Thyroid gland (tissue), 4 donors: Measurements from ENCODE around the gene TELO2. TPM values are rescaled to one million over a fixed set of nuclear protein-coding genes. Genes with fewer than 3 reads are reported as not detected.

Experiments used
- DNase-seq, 2 donors: peaks; one replicate each; pipeline ENCODE4 v3.0.0-alpha.2; 2019
- H3K27ac ChIP-seq, 3 donors: fragments of 200-600 bp; sonication (generic); 1 replicate in 2 of 3; 2 replicates in 1 of 3; pipeline ENCODE4 v1.5.1; 2016 to 2019; ENCODE audit warnings: mild to moderate bottlenecking in 1 of 3, moderate library complexity in 1 of 3
- H3K27me3 ChIP-seq: fragments of 200-600 bp; sonication (generic); one replicate; pipeline ENCODE4 v1.5.1; 2019
- H3K36me3 ChIP-seq, 2 donors: fragments of 200-600 bp; sonication (generic); one replicate each; pipeline ENCODE4 v1.5.1; 2016 to 2019
- H3K4me1 ChIP-seq, 2 donors: fragments of 200-600 bp; sonication (generic); one replicate each; pipeline ENCODE4 v1.5.1; 2017 to 2019
- H3K4me3 ChIP-seq, 3 donors: fragments of 200-600 bp; sonication (generic); replicated peaks in 1 of 3; 1 replicate in 2 of 3; 2 replicates in 1 of 3; pipeline ENCODE4 v1.5.1; 2016; ENCODE audit warnings: mild to moderate bottlenecking in 1 of 3
- H3K9me3 ChIP-seq: fragments of 200-600 bp; sonication (generic); one replicate; pipeline ENCODE4 v1.5.1; 2017
- POLR2A ChIP-seq, 2 donors: fragments of 450-650 bp; IDR thresholded peaks; one replicate each; pipeline ENCODE4 v1.6.1; 2017; ENCODE audit warnings: antibody characterized with exemption in 2 of 2, mild to moderate bottlenecking in 2 of 2, moderate library complexity in 1 of 2
- WGBS, 2 donors: methylation state at CpG; one replicate each; pipeline ENCODE4 v1.1.5; 2017; 5-methylcytosine and 5-hydroxymethylcytosine counted together
- intact Hi-C: fragments of 100-400 bp; cut with DNase I; formaldehyde crosslinking; loops from one replicate; pipeline ENCODE4 v1.15.1; 2023
- total RNA-seq, 4 donors: library from RNA; depleted of rRNA; stranded (reverse); fragments of >200 nt; gene quantifications; one replicate each; pipeline ENCODE4 v1.2.3, GENCODE V29; 2016
- TF ChIP-seq, protein P1 (sequence below), 6 experiments: fragments of 200-600 bp in 3 of 6; fragments of 450-650 bp in 3 of 6; sonication (generic) in 3 of 6; IDR thresholded peaks; one replicate each; pipeline ENCODE4 v1.5.1; 2016 to 2019; ENCODE audit warnings: antibody characterized with exemption in 6 of 6, mild to moderate bottlenecking in 2 of 6, inconsistent platforms in 1 of 6, moderate library complexity in 1 of 6

Gene TELO2
- total RNA-seq, 4 donors from 2014 or later = 12.5 to 19.4 (median 12.8) TPM

DNA sequence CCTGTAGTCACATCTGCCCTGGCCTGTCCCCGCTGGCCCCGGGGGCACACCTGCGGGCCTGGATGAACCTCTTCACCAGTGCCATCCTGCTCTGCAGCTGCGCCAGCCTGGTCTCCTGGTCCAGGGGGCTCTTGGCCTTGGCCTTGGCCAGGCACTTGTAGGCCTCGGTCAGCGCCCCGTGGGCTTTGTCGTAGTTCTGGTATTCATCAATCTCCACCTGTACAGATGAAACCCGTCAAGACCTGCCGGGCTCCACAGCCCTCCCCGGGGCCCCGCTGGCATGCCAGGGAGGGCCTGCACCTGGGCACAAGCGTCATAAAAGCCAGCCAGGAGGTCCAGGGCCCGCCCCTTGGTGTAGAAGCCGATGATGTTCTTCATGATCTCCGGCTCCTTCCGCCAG is 26.7 kb downstream of the TELO2 start:
- Histone ChIP-seq H3K36me3 (peaks cover 30 to 44% of the 10 kb centered on the region in 2 donors), H3K4me1 (no peaks in the 10 kb centered on the region), H3K27ac (no peak overlapping the region), H3K27me3 (no peaks in the 10 kb centered on the region), H3K9me3 (no peaks in the 10 kb centered on the region), H3K4me3 (no peak overlapping the region)
- DNase-seq = no peak
- intact Hi-C loops = no loop called here
- TF ChIP-seq POLR2A (IDR thresholded peaks at IDR 0.05) = no peak
- TF ChIP-seq, protein P1, sequence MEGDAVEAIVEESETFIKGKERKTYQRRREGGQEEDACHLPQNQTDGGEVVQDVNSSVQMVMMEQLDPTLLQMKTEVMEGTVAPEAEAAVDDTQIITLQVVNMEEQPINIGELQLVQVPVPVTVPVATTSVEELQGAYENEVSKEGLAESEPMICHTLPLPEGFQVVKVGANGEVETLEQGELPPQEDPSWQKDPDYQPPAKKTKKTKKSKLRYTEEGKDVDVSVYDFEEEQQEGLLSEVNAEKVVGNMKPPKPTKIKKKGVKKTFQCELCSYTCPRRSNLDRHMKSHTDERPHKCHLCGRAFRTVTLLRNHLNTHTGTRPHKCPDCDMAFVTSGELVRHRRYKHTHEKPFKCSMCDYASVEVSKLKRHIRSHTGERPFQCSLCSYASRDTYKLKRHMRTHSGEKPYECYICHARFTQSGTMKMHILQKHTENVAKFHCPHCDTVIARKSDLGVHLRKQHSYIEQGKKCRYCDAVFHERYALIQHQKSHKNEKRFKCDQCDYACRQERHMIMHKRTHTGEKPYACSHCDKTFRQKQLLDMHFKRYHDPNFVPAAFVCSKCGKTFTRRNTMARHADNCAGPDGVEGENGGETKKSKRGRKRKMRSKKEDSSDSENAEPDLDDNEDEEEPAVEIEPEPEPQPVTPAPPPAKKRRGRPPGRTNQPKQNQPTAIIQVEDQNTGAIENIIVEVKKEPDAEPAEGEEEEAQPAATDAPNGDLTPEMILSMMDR (IDR thresholded peaks at IDR 0.05) = no peak
- 95 to 96% methylated on average over 8 to 13 of the region's 17 CpGs for WGBS, 2 donors

DNA sequence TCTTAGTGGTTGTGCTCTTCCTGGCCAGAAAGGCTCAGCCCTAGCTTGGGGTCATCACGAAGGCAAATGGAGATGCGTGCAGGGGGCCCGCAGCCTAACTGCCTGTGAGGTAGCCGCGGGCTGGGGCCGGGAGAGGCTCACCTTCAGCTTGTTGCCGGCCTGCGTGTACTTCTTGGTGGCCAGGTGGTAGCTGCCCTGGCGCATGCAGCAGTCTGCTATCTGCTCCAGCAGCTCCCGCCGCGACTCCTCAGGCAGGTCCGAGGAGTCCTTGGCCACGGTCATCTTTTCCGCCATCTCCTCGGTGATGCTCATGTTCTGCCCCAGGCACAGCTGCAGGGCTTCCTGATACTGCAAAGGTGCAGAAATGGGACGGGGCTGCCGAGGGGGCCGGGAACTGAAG is 27.3 kb downstream of the TELO2 start:
- intact Hi-C loops = no loop called here
- TF ChIP-seq, protein P1 (IDR thresholded peaks at IDR 0.05) = no peak
- TF ChIP-seq POLR2A (IDR thresholded peaks at IDR 0.05) = no peak
- Histone ChIP-seq H3K27me3 (no peaks in the 10 kb centered on the region), H3K27ac (no peak overlapping the region), H3K4me3 (no peak overlapping the region), H3K4me1 (no peaks in the 10 kb centered on the region), H3K36me3 (peaks cover 34 to 46% of the 10 kb centered on the region in 2 donors), H3K9me3 (no peaks in the 10 kb centered on the region)
- 96 to 97% methylated on average over 17 to 19 of the region's 19 CpGs for WGBS, 2 donors
- no peak for DNase-seq

DNA sequence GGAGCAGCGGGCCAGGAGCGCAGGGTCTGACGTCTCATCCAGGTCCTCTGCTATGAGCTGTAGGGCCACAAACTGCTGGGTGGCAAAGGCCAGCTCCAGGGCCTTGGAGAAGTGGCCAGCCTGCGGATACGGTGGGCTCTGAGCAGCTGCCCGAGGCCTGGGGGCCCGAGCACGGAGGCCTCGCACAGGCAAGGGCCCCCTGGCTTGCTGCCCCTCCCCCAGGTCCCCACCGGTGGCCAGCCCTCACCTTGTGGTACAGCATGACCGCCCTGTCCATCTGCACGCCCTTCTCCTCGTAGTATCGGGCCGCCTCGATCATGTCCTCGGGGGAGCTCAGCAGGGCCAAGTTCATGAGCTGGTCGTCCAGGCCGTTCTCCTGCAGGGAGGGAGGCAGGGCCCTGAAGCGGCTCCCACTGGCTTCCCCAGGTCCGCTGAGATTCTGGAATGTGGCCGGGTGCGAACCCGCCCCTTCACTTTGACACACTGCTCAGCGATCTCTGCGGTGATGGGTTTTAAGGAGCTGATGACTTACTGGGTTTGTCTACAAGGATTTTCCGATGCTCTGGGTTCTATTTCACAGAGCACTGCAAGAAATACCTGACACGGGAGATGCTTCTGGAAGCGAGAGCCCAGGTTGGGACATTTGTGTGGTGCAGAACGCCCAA is 30.6 kb downstream of the TELO2 start:
- no peak overlapping the region for H3K27ac ChIP-seq
- H3K36me3 ChIP-seq = peaks cover 31 to 42% of the 10 kb centered on the region in 2 donors
- no peak for DNase-seq
- H3K27me3 ChIP-seq = no peaks in the 10 kb centered on the region
- H3K4me3 ChIP-seq = no peak overlapping the region
- TF ChIP-seq POLR2A (IDR thresholded peaks at IDR 0.05) = no peak
- TF ChIP-seq, protein P1 (IDR thresholded peaks at IDR 0.05) = no peak
- intact Hi-C loops = no loop called here
- no peaks in the 10 kb centered on the region for H3K9me3 ChIP-seq
- H3K4me1 ChIP-seq = peaks cover 0 to 17% of the 10 kb centered on the region in 2 donors
- WGBS, 2 donors = 89 to 100% methylated on average over 2 to 25 of the region's 30 CpGs

DNA sequence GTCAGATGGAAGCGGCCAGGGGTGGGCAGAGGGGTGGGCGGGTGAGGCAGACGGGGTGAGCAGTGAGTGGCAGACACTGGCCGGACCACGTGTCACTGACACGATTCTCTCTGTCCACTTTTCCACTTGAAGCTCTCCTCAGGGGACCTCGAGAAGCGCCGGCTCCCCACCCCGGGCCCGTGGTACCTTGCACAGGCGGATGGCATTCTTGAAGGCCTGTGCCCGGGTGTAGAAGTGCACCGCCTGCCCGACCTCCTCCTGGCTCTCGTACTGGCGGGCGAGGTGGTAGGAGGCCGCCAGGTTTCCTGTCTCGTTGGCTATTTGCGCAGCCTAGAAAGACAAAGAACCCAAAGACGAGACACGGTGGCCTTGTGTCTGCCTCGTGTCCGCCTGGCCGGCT is 31.2 kb downstream of the TELO2 start:
- Histone ChIP-seq H3K4me3 (no peak overlapping the region), H3K36me3 (peaks cover 30 to 38% of the 10 kb centered on the region in 2 donors), H3K9me3 (no peaks in the 10 kb centered on the region), H3K27ac (no peak overlapping the region), H3K4me1 (peaks cover 0 to 18% of the 10 kb centered on the region in 2 donors), H3K27me3 (no peaks in the 10 kb centered on the region)
- WGBS, 2 donors = 92 to 93% methylated on average over 23 to 25 of the region's 26 CpGs
- no peak for DNase-seq
- TF ChIP-seq, protein P1 (IDR thresholded peaks at IDR 0.05) = no peak
- intact Hi-C loops = no loop called here

DNA sequence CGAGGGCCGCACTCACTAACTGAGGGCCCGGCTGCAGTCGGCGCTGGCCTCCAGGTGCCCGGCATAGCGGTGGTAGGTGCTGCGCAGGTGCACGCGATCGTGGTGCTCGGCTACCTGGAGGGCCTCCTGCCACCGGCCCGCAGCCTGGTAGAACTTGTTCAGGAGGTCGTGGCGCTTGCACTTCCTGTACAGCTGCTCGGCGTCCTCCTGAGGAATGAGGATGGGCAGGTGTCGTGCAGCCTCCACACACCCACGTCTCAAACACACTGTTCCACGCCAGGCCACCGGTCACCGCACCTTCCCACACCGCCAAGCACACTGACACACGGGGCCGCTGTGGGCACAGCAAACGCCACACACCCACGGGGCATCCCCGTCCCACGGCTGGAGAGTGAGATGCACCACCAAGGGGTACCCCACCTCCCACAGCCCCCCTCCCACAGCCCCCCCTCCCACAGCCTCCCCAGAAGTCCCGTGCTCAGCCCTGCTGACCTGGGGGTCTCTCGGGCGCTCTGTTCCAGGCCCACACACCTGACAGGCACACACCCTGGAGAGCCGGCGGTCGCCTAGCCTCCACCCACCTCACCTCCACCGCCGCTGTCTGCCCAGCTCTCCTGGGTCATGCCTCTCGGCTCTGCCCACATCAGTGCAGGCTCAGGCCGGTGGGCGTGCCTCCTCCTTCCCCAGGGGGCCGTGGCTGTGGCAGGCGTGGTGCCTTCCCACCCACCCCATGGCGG is 32.9 kb downstream of the TELO2 start:
- Histone ChIP-seq H3K4me1 (peaks cover 0 to 28% of the 10 kb centered on the region in 2 donors), H3K4me3 (no peak overlapping the region), H3K9me3 (no peaks in the 10 kb centered on the region), H3K27me3 (no peaks in the 10 kb centered on the region), H3K27ac (no peak overlapping the region), H3K36me3 (peaks cover 14 to 25% of the 10 kb centered on the region in 2 donors)
- TF ChIP-seq, protein P1 (IDR thresholded peaks at IDR 0.05) = no peak
- TF ChIP-seq POLR2A (IDR thresholded peaks at IDR 0.05) = no peak
- intact Hi-C loops = no loop called here
- WGBS, 2 donors = 94 to 95% methylated on average over 11 to 27 of the region's 44 CpGs
- DNase-seq = no peak
